Urinary bladder (tissue), 4 donors: Measurements from ENCODE around the gene CALCA. TPM values are rescaled to one million over a fixed set of nuclear protein-coding genes. Genes with fewer than 3 reads are reported as not detected.
A peak's percentile ranks its signal among the peaks of the same experiment; 100 is the strongest.
"Not testable (repeated sequence)": the region's sequence is repeated elsewhere in the genome, so short reads cannot be mapped to it uniquely, and the experiment has no call there.

Experiments
- DNase-seq: peaks from one replicate; pipeline ENCODE4 v3.0.0-alpha.2; 2015; ENCODE audit errors: extremely low spot score
- H3K27ac ChIP-seq: one replicate; pipeline ENCODE4 v1.5.1; 2013; ENCODE audit warnings: low read depth, mild to moderate bottlenecking, moderate library complexity
- H3K36me3 ChIP-seq: one replicate; pipeline ENCODE4 v1.6.1; 2013; ENCODE audit warnings: mild to moderate bottlenecking, moderate library complexity; ENCODE audit not compliant: insufficient read depth
- H3K4me1 ChIP-seq: one replicate; pipeline ENCODE4 v1.6.1; 2013; ENCODE audit warnings: mild to moderate bottlenecking, moderate library complexity; ENCODE audit not compliant: insufficient read depth
- H3K4me3 ChIP-seq: one replicate; pipeline ENCODE4 v1.5.1; 2013; ENCODE audit warnings: low read depth, low read length
- WGBS: extraction: QIAGEN DNeasy Blood & Tissue Kit; methylation state at CpG from one replicate; pipeline ENCODE4 v1.1.7; 2013; 5-methylcytosine and 5-hydroxymethylcytosine counted together
- polyA plus RNA-seq: library from polyadenylated mRNA; stranded (reverse); fragments of 200-250 nt; gene quantifications from one replicate; pipeline ENCODE4 v1.2.3, GENCODE V29; 2013
- total RNA-seq: library from RNA; depleted of rRNA; stranded (reverse); fragments of >200 nt; gene quantifications from one replicate; pipeline ENCODE4 v1.2.3, GENCODE V29; 2014
- donor health status: healthy with polysubstance abuse.
- donor health status: healthy.

The CALCA gene, protein sequence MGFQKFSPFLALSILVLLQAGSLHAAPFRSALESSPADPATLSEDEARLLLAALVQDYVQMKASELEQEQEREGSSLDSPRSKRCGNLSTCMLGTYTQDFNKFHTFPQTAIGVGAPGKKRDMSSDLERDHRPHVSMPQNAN
- total RNA-seq (not detected), polyA plus RNA-seq (0.20 TPM)

DNA sequence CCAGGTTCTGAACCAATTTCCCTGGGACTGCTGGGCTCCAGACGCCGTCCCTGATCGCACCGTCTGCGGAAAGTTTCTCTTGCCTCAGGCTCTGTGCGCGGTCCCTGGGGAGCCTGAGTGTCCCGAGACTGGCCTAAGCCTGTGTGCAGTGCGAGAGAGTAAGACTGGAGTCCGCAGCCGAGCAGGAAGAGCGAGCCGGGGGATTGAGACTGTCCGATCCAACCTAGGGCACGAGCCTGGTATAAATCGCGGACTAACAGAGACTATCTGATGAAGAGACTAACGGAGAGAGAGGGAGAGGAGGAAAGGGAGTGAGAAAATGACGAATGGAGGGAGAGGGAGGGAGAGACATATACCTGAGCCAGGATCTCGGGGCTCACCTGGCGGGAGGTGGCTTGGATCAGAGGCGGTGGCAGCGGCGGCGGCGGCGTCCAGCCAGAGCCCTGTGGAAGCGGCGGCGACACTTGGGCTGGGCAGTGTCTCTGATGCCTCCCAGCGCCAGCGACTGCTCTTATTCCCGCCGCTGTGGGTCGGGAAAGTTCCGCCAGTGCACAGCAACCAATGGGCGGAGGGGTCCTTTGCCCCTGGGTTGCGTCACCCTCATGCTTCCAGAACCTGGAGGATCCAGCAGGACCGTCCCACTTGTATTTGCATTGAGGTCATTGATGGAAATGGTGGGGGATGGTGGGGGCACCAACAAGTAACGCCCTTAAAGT is at the start of gene CALCA:
Gene CALCA (minus strand): TSS at position 487 of the 716 bp plus-strand sequence. CDS start 1,159 bp downstream, outside the sequence.
- H3K4me3 ChIP-seq = no peak within 1 kb of the TSS

DNA sequence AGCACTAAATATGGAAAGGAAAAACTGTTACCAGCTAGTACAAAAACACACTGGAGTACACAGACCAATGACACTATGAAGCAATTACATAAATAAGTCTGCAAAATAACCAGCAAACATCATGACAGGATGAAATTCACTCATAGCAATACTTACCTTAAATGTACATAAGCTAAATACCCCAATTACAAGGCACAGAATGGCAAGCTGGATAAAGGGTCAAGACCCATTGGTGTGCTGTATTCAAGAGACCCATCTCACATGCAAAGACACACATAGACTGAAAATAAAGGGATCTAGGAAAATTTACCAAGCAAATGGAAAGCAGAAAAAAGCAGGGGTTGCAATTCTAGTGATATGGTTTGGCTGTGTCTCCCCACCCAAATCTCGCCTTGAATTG is 44.0 kb upstream of the CALCA start:
- Histone ChIP-seq H3K4me1 (no peaks in the 10 kb centered on the region), H3K36me3 (no peaks in the 10 kb centered on the region), H3K27ac (no peak overlapping the region), H3K4me3 (no peak overlapping the region)
- 96% methylated on average over 1 of the region's 1 CpG for WGBS
- DNase-seq = no peak

More for the DNA sequence above, at the start of gene CALCA:
- 3% methylated on average over 40 of the region's 40 CpGs for WGBS
- no peak for DNase-seq
- Histone ChIP-seq H3K36me3 (no peaks in the 10 kb centered on the region), H3K4me1 (no peaks in the 10 kb centered on the region), H3K27ac (no peak within 1 kb of the TSS)

DNA sequence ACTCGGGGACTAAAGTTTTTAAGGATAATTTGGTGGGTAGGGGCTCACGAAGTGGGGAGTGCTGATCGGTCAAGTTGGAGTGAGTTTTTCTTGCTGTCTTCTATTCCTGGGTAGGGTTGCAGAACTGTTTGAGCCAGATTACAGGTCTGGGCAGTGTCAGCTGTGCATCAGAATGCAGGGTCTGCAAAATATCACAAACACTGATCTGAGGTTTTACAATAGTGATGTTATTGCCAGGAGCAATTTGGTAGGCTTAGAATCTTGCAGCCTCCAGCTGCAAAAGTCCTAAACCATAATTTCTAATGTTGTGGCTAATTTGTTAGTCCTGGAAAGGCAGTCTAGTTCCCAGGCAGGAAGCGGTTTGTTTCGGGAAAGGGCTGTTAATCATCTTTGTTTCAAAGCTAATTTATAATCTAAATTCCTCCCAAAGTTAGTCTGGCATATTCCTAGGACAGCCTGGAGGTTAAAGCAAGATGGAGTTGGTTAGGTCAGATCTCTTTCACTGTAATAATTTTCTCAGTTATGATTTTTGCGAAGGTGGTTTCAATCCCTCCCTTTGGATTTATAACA is 39.7 kb upstream of the CALCA start:
- 23% methylated on average over 6 of the region's 6 CpGs for WGBS
- no peaks in the 10 kb centered on the region for H3K36me3 ChIP-seq
- H3K4me3 ChIP-seq = no peak overlapping the region
- H3K27ac ChIP-seq = no peak overlapping the region
- H3K4me1 ChIP-seq = no peaks in the 10 kb centered on the region
- no peak for DNase-seq

DNA sequence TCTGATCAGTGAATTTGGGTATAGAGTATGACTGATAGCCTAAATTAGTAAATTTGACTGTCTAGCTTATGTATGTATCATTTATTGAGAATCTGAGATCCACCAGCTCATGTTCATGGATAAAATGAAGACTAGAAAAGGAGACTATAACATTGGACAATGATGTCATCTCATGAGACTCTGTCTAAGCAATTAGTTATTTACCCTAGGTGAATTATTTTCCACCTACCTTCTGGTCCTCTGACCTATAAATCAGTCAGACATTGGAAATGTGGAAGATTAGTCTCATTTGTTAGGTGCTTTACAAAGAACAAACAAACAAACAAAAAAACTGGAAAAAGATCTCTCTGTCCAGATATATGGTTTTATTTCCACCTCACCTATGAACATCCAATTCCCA is 38.7 kb upstream of the CALCA start:
- no peaks in the 10 kb centered on the region for H3K4me1 ChIP-seq
- H3K36me3 ChIP-seq = no peaks in the 10 kb centered on the region
- H3K4me3 ChIP-seq = no peak overlapping the region

DNA sequence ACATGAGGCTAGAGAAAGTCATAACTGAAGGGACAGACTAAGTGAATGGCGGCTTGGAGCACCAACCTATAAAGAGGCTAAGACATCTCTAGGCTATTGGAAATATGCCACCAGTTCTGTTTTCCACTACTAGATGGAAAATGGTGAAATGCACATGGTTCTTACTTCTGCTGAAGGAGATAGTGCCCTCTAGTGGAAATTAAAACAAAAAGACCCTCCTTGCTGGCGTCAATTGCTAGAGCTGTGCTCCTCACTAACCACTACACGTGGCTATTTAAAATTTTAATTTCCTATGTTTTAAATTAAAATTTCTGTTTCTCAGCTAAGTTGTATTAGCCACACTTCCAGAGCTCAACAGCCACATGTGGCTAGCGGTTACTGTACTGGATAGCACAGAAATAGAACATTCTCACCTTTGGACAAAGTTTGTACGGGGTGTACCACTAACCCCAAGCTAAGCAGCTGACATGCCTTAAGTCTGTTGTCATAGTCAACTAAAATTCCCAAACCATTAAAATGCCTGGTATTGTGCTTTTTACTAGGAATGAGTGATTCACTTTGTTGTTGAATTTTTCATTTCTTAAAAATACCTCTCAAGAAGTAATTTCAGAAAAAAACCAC is 34.1 kb upstream of the CALCA start:
- Histone ChIP-seq H3K27ac (no peak overlapping the region), H3K36me3 (no peaks in the 10 kb centered on the region), H3K4me3 (no peak overlapping the region), H3K4me1 (no peaks in the 10 kb centered on the region)
- no peak for DNase-seq
- WGBS = 51% methylated on average over 5 of the region's 5 CpGs

More for the DNA sequence above, 38.7 kb upstream of the CALCA start:
- DNase-seq = no peak
- no peak overlapping the region for H3K27ac ChIP-seq

DNA sequence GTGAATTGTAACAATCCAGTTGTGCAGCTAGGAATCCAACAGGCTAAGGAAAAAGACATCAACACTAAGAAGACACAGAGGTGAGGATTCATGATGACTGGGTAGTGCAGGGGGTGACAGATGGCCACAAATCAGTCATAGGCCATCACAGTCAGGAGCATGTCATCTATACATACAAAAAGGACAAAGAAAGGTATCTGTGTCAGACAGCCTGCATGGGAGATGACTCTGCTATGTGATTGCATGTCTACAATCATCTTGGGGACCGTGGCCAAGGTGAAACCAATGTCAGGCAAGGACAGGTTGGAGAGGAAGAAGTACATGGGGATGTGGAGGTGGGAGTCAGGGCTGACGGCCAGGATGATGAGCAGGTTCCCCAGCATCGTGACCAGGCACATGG is 16.0 kb upstream of the CALCA start:
- WGBS = 66% methylated on average over 3 of the region's 3 CpGs
- H3K4me3 ChIP-seq, DNase-seq, H3K27ac ChIP-seq, H3K36me3 ChIP-seq, H3K4me1 ChIP-seq: not testable (repeated sequence)

DNA sequence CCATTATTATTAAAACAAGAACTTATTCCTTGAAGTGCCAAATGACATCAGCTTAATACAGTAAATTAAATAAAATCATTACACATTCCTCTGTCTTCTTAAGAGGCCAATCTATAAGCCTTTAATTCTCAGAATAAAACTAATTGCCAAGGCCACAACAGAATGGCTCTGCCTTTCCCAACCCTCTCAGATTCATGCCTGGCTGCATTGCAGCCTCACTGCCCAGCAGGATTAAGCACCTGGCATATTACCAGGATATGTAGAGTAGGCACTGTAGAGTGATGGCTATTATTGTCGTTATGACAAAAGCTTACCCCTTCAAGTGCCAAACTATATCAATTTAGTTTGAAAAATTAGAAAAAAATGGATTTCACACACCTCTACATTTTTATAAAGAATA is 9.4 kb upstream of the CALCA start:
- Histone ChIP-seq H3K27ac (no peak overlapping the region), H3K36me3 (no peaks in the 10 kb centered on the region), H3K4me3 (no peak overlapping the region), H3K4me1 (no peaks in the 10 kb centered on the region)
- WGBS = 71% methylated on average over 1 of the region's 1 CpG
- no peak for DNase-seq

DNA sequence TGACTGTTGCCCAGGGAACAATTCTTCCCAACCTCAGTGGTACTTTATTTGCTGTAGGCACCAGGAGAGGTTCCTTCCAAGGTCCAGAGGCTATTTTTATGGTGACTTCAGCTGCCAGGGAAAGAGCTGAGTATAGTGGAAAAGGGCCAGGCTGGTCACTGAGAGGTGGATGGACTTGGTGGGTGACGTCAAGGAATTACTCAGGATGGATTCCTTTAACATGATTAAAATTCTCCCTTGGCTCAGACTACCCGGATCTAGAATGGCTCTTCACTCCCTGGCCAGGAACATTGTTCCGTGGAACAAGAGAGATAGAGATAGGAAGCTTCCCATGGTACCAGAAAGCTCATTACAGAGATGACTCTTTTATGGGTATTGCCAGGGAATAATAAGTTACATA is 8.7 kb upstream of the CALCA start:
- H3K4me3 ChIP-seq = no peak overlapping the region
- H3K27ac ChIP-seq = no peak overlapping the region
- H3K36me3 ChIP-seq = no peaks in the 10 kb centered on the region
- 61% methylated on average over 3 of the region's 3 CpGs for WGBS
- H3K4me1 ChIP-seq = no peaks in the 10 kb centered on the region
- DNase-seq = no peak

DNA sequence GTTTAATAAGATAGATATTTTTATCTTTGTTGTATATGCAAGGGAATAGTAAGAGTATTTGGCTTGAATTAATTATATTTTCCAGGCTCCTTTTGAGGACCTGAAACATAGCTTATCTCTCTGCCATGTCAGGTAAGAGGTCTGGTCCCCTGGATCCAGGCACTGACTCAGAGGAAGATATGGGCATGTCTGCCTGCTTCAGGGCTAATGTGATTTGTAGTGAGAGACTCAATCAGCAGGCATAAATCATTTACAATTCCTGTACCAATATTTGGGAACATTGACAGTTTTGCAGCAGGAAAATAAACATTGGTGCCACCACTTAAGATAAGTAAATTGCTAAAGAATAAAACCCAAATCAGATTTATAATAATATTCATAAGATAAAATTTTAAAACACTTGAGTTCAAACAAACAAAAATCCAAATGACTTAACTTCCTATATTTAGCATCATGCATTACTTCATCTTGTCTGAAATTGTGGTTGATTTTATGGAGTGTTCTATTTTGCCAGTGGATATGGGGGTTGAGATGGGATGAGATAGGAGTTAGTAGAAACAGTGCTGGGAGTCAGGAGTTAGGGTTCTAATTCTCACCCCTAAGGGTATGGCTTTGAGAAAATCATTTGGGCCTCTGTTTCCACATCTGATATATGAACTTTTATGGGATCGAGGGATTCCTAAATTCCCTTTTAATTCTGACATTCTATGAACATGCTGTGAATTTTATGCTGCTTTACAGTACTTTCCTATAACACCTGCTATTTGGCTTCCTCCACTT is 5.1 kb upstream of the CALCA start:
- DNase-seq = no peak
- no peaks in the 10 kb centered on the region for H3K4me1 ChIP-seq
- WGBS = 94% methylated on average over 1 of the region's 1 CpG

DNA sequence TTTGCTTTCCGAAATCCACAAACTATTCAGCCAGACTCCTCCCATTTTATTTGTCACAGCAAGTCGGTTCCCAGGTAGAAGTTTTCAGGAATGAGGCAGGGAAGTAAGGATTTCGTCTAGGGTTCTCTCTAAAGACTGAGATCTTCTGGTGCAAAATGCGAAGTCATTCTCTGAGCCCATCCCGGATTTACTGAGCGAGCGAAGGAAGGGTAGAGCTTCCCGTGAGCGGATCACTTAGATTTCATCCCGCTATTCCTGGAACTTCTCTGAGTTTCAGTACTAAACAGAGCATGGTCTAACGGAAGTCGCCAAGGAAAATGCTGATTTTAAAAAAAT is 3.1 kb upstream of the CALCA start:
- Histone ChIP-seq H3K36me3 (no peaks in the 10 kb centered on the region), H3K4me3 (no peak overlapping the region), H3K4me1 (no peaks in the 10 kb centered on the region), H3K27ac (no peak overlapping the region)
- no peak for DNase-seq
- WGBS = 4% methylated on average over 12 of the region's 12 CpGs

More for the DNA sequence above, 5.1 kb upstream of the CALCA start:
- Histone ChIP-seq H3K36me3 (no peaks in the 10 kb centered on the region), H3K27ac (no peak overlapping the region), H3K4me3 (no peak overlapping the region)

DNA sequence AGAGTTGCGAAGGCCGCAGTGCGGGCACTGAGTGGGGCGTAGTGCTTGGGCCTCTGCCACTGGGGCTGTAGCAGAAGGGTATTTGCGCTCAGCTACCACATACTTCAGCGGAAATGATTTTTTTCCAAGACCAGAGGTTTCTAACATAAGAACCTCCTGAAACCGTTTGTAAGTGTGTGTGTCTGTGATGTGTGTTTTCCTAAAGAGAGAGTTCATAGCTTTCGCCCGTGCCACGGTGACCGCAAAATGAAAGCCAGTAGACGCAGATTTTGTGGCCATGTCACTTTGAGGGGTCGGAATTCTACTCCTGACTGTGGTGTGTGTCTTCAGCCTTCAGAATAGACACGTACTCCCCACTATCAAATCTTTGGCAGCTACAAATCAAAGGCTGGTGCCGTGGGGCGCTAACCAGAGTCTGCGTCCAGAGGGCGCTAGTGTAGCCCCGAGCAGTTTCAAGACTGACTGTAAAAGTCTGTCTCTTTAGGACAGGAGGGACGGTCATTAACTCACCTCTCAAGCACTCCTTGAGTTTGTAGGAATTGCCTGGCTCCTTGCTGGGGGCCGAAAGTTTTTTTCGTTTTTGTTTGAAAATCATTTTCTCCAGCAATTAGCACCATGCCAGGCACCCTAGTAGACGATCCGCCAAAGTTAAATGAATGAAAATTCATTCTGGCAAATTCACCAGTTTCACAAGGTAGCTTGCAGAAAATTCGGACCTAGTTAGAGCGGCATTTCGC is 2.5 kb upstream of the CALCA start:
- 6% methylated on average over 27 of the region's 27 CpGs for WGBS
- Histone ChIP-seq H3K4me3 (no peak overlapping the region), H3K4me1 (no peaks in the 10 kb centered on the region), H3K36me3 (no peaks in the 10 kb centered on the region), H3K27ac (no peak overlapping the region)
- DNase-seq = no peak

DNA sequence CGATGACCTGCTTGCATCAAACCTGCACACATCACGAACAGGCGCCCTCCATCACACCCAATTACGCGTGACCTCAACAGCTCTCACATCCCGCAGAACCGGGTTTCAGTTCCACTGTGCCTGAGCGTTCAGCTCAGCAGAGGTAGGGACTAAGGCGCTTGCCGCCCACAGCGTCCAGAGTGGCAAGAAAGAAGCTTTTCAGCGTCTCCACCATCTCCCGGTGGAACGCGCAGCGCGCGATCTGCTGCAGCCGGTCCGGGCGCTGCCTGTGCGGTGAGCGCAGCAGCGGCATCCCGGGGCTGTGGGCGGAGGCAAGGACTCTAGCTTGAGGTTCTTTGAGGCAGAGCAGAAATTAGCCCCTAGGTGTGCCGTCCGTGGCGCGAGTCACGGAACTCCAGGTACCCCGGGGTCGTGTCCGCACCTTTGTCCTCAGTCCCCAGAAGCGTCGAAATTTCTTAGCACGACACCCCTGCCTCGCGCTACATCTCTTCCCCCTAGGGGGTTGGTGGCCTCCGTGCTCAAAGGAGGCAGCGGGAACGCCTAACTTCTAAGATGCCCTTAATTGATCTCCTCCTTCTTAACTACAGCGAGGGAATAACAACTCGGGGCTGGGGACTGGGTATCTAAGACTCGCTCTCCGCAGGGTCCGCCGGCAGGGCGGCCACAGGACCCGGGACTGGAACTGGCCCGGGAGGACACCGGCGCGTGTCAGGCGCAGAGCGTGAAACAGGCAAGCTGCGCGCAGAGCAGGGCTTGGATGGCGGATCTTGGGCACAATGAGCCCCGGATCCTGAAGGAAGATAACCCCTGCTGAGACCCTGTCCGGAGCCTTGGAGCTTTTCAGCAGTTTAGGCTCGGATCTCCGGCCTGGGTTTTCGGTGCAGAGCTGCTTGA is 1.7 kb upstream of the CALCA start:
- DNase-seq = no peak
- Histone ChIP-seq H3K36me3 (no peaks in the 10 kb centered on the region), H3K4me1 (no peaks in the 10 kb centered on the region), H3K27ac (no peak overlapping the region), H3K4me3 (peak overlapping the region; percentile 16)
- 2% methylated on average over 64 of the region's 64 CpGs for WGBS
